C4-2B (cell line): Measurements from ENCODE around the gene BCL2L1.
"Not testable (repeated sequence)": the region's sequence is repeated elsewhere in the genome, so short reads cannot be mapped to it uniquely, and the experiment has no call there.

Source experiments
- CTCF ChIP-seq: fragments of 450-650 bp; conservative IDR thresholded peaks from 2 replicates; pipeline ENCODE4 v1.5.1; 2017; ENCODE audit warnings: mild to moderate bottlenecking
- ZFX ChIP-seq: fragments of 450-650 bp; IDR thresholded peaks from 2 replicates; pipeline ENCODE4 v1.6.1; 2017

DNA sequence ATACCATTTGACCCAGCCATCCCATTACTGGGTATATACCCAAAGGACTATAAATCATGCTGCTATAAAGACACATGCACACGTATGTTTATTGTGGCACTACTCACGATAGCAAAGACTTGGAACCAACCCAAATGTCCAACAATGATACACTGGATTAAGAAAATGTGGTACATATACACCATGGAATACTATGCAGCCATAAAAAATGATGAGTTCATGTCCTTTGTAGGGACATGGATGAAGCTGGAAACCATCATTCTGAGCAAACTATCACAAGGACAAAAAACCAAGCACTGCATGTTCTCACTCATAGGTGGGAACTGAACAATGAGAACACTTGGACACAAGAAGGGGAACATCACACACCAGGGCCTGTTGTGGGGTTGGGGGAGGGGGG lies 94.6 kb downstream of the BCL2L1 start:
- not testable (repeated sequence) for TF ChIP-seq CTCF, ZFX
